GM19463 (cell line): Measurements from ENCODE around the gene NRSN1.
"Not testable (repeated sequence)": the region's sequence is repeated elsewhere in the genome, so short reads cannot be mapped to it uniquely, and the experiment has no call there.

Source experiments
- ATAC-seq: cut with Tn5 transposase; IDR thresholded peaks from one replicate; pipeline ENCODE4 v1.9.1; 2021; ENCODE audit warnings: mild to moderate bottlenecking, moderate library complexity; ENCODE audit not compliant: unreplicated experiment

NRSN1 gene

GRCh38 chr6:24140591-24140990 lies 14.6 kb downstream of the NRSN1 start:
- ATAC-seq, result no peak

GRCh38 chr6:24142733-24143132 lies 16.7 kb downstream of the NRSN1 start:
- not testable (repeated sequence) for ATAC-seq

GRCh38 chr6:24145690-24146131 lies 19.7 kb downstream of the NRSN1 start:
- ATAC-seq, result no peak

- no peak for ATAC-seq
Measured at GRCh38 chr6:24146871-24147270, 20.9 kb downstream of the NRSN1 start.

- ATAC-seq, result no peak
Measured at GRCh38 chr6:24147511-24148153, 21.6 kb downstream of the NRSN1 start.

GRCh38 chr6:24148154-24148570 lies 22.1 kb downstream of the NRSN1 start:
- no peak for ATAC-seq

- ATAC-seq, result no peak
Measured at GRCh38 chr6:24148684-24149083, 22.7 kb downstream of the NRSN1 start.

- ATAC-seq, result no peak
Measured at GRCh38 chr6:24149296-24149695, 23.3 kb downstream of the NRSN1 start.

GRCh38 chr6:24149836-24150235 lies 23.8 kb downstream of the NRSN1 start:
- no peak for ATAC-seq

GRCh38 chr6:24152014-24152413 lies 26.0 kb downstream of the NRSN1 start:
- ATAC-seq, result no peak

GRCh38 chr6:24154121-24154520 lies 28.1 kb downstream of the NRSN1 start:
- ATAC-seq, result no peak

GRCh38 chr6:24157886-24158285 lies 31.9 kb downstream of the NRSN1 start:
- no peak for ATAC-seq

GRCh38 chr6:24183584-24183983 lies 57.6 kb downstream of the NRSN1 start:
- no peak for ATAC-seq

GRCh38 chr6:24186349-24186748 lies 60.3 kb downstream of the NRSN1 start:
- ATAC-seq, result no peak

- ATAC-seq, result no peak
Measured at GRCh38 chr6:24187965-24188577, 62.1 kb downstream of the NRSN1 start.

- ATAC-seq, result no peak
Measured at GRCh38 chr6:24188578-24189080, 62.6 kb downstream of the NRSN1 start.

- ATAC-seq, result no peak
Measured at GRCh38 chr6:24191346-24191745, 65.3 kb downstream of the NRSN1 start.

- ATAC-seq, result no peak
Measured at GRCh38 chr6:24193364-24193763, 67.3 kb downstream of the NRSN1 start.

GRCh38 chr6:24194978-24195700 lies 69.1 kb downstream of the NRSN1 start:
- ATAC-seq, result no peak

- ATAC-seq, result no peak
Measured at GRCh38 chr6:24195836-24196597, 70.0 kb downstream of the NRSN1 start.
